A549 (cell line): ENCODE results near the gene TOPBP1. TPM values are rescaled to one million over a fixed set of nuclear protein-coding genes. Genes with fewer than 3 reads are reported as not detected.
"Not testable (repeated sequence)": the region's sequence is repeated elsewhere in the genome, so short reads cannot be mapped to it uniquely, and the experiment has no call there.

Source experiments
- ATAC-seq, 2 experiments: fragments of 200-7000 bp in 1 of 2; fragments of >200 bp in 1 of 2; cut with Nextera tagmentation in 1 of 2; cut with Tn5 transposase in 1 of 2; 3 replicates each; pipeline versions ENCODE4 v1.8.0 to v1.9.1; 2018 to 2020; ENCODE audit warnings: mild to moderate bottlenecking in 1 of 2, moderate library complexity in 1 of 2
- CTCF ChIA-PET: fragments of 300-600 bp; sonication (Branson Sonifier 250); formaldehyde crosslinking; extraction: SDS; loops from one replicate; lab custom pipeline; 2021; ENCODE audit warnings: antibody characterized with exemption, inconsistent platforms; lab: Yijun Ruan, JAX
- POLR2A ChIA-PET: fragments of 350-600 bp; formaldehyde crosslinking; extraction: SDS; loops from one replicate; lab custom pipeline; 2021; ENCODE audit warnings: antibody characterized with exemption, inconsistent platforms; lab: Yijun Ruan, JAX
- DNase-seq, 2 experiments: peaks; one replicate each; pipeline versions ENCODE4 v3.0.0 to v3.0.0-alpha.2; 2011 to 2016; ENCODE audit warnings: low read depth in 1 of 2, low spot score in 1 of 2
- FAIRE-seq: peaks from 2 replicates; lab custom pipeline; 2011; peaks lifted over from hg19 to GRCh38; lab: Jason Lieb, UNC
- H3K27ac ChIP-seq, 2 experiments: fragments of >200 bp; sonication (Bioruptor Twin); formaldehyde crosslinking; 3 replicates each; pipeline ENCODE4 v1.5.1; 2016 to 2017
- H3K4me1 ChIP-seq: fragments of >200 bp; sonication (Bioruptor Twin); formaldehyde crosslinking; 3 replicates; pipeline ENCODE4 v1.6.1; 2016
- H3K4me2 ChIP-seq: fragments of >200 bp; sonication (Bioruptor Twin); formaldehyde crosslinking; 3 replicates; pipeline ENCODE4 v1.6.1; 2016
- H3K4me3 ChIP-seq: fragments of >200 bp; sonication (Bioruptor Twin); formaldehyde crosslinking; 3 replicates; pipeline ENCODE4 v1.5.1; 2016
- H3K9me3 ChIP-seq: fragments of >200 bp; sonication (Bioruptor Twin); formaldehyde crosslinking; 3 replicates; pipeline ENCODE4 v1.6.1; 2016
- CBX2 ChIP-seq: fragments of 200-600 bp; sonication (generic); IDR thresholded peaks from 2 replicates; pipeline ENCODE4 v1.6.1; 2016; ENCODE audit warnings: low read depth, mild to moderate bottlenecking, borderline replicate concordance
- CHD4 ChIP-seq: fragments of 200-600 bp; sonication (generic); IDR thresholded peaks from 2 replicates; pipeline ENCODE4 v1.6.1; 2016; ENCODE audit warnings: antibody characterized with exemption, mild to moderate bottlenecking, borderline replicate concordance
- EP300 ChIP-seq, 2 experiments: fragments of >200 bp; sonication (Bioruptor Twin); formaldehyde crosslinking; IDR thresholded peaks; 2 replicates in 1 of 2; 3 replicates in 1 of 2; pipeline ENCODE4 v1.6.1; 2016 to 2017
- MYC ChIP-seq: IDR thresholded peaks from 2 replicates; pipeline ENCODE4 v1.6.1; 2012; ENCODE audit warnings: mild to moderate bottlenecking, inconsistent platforms, low read length, improper control_type of control experiment, borderline replicate concordance
- RCOR1 ChIP-seq: fragments of 150-350 bp; IDR thresholded peaks from 2 replicates; pipeline ENCODE4 v1.6.1; 2014; ENCODE audit warnings: antibody characterized with exemption, low read length, low read depth
- SMC3 ChIP-seq: fragments of >200 bp; sonication (Bioruptor Twin); formaldehyde crosslinking; IDR thresholded peaks from 3 replicates; pipeline ENCODE4 v1.6.1; 2018; ENCODE audit warnings: inconsistent platforms
- WGBS: methylation state at CpG from one replicate; pipeline ENCODE4 v1.1.6; 2017; ENCODE audit errors: missing lambda C conversion rate; 5-methylcytosine and 5-hydroxymethylcytosine counted together
- polyA plus RNA-seq, 4 experiments: library from polyadenylated mRNA; depleted of rRNA in 3 of 4; stranded (reverse); fragments of >200 nt; fragmentation: RNase III in 1 of 4; extraction: RNeasy Plus Mini Kit Qiagen cat#74134 plus additional on column Dnase treatment in 1 of 4; gene quantifications; 2 replicates in 3 of 4; 3 replicates in 1 of 4; pipeline ENCODE4 v1.2.3, GENCODE V29; 2011 to 2017
- small RNA-seq, 6 experiments: library from RNA; depleted of rRNA; stranded (forward); fragments of <200 nt; gene quantifications; one replicate each; pipeline ENCODE3, GENCODE V24; 2012
- TF ChIP-seq, protein P1 (sequence below): fragments of >200 bp; sonication (Bioruptor Twin); formaldehyde crosslinking; IDR thresholded peaks from 3 replicates; pipeline ENCODE4 v1.6.1; 2016
- TF ChIP-seq, protein P2 (sequence below): IDR thresholded peaks from 2 replicates; pipeline ENCODE4 v1.6.1; 2012; ENCODE audit warnings: low read depth, borderline replicate concordance

TOPBP1 gene
- polyA plus RNA-seq, 2 of the 4 experiments (the other 2 are of a cell fraction), result 32.6 to 56.2 TPM

DNA sequence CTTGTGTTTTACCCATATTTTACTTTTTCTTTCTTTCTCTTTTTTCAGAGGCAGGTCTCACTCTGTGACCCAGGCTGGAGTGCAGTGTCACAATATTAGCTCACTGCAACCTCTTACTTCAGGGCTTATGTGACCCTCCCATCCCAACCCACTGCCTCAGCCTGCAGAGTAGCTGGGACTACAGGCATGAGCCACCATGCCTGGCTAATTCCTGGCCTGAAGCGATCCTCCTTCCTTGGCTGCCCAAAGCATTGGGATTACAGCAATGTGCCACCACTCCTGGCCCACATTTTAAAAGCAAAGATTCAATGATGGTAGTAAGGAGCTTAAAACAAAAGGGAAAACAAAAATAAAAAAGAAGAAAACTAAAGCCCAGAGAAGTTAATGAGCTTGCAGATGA, 99.4 kb downstream of the TOPBP1 start (continued):
- no peak for TF ChIP-seq CBX2
- no peak for TF ChIP-seq RCOR1
- TF ChIP-seq, all 56 proteins: peak for 0

DNA sequence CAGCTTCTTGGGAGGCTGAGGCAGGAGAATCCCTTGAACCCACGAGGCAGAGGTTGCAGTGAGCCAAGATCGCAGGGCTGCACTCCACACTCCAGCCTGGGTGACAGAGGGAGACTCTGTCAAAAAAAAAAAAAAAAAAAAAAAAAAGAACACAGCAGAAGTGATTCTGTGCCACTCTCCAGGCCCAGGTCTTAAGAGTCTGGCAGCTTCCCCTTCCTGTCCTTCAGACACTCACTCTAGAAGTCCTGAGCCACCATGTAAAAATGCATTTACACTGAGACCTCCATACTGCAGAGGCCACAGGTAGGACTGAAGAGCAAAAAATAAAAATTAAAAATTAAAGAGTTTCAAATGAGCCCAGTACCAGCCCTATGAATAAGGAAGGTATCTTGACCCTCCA, 100.1 kb downstream of the TOPBP1 start:
- no peak for ATAC-seq
- Histone ChIP-seq H3K27ac (no peak overlapping the region), H3K4me2 (no peak overlapping the region), H3K4me3 (no peak overlapping the region), H3K9me3 (no peaks in the 10 kb centered on the region), H3K4me1 (no peaks in the 10 kb centered on the region)
- WGBS, result 46% methylated on average over 2 of the region's 2 CpGs
- TF ChIP-seq RCOR1 (no peak), SMC3 (no peak), EP300 (IDR thresholded peaks at IDR 0.05) (no peak), MYC (no peak), CHD4 (no peak)
- TF ChIP-seq, protein P1, sequence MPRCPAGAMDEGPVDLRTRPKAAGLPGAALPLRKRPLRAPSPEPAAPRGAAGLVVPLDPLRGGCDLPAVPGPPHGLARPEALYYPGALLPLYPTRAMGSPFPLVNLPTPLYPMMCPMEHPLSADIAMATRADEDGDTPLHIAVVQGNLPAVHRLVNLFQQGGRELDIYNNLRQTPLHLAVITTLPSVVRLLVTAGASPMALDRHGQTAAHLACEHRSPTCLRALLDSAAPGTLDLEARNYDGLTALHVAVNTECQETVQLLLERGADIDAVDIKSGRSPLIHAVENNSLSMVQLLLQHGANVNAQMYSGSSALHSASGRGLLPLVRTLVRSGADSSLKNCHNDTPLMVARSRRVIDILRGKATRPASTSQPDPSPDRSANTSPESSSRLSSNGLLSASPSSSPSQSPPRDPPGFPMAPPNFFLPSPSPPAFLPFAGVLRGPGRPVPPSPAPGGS, result no peak
- TF ChIP-seq, protein P2, sequence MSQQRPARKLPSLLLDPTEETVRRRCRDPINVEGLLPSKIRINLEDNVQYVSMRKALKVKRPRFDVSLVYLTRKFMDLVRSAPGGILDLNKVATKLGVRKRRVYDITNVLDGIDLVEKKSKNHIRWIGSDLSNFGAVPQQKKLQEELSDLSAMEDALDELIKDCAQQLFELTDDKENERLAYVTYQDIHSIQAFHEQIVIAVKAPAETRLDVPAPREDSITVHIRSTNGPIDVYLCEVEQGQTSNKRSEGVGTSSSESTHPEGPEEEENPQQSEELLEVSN, result no peak
- ChIA-PET CTCF (interaction anchor here (0.9 to 1.2 kb wide), 2 partner anchors 15 to 29 kb away, joined by 3 read pairs; no protein-coding TSS in a partner anchor), POLR2A (no interaction called here)
- no peak for DNase-seq
- FAIRE-seq, result no peak

DNA sequence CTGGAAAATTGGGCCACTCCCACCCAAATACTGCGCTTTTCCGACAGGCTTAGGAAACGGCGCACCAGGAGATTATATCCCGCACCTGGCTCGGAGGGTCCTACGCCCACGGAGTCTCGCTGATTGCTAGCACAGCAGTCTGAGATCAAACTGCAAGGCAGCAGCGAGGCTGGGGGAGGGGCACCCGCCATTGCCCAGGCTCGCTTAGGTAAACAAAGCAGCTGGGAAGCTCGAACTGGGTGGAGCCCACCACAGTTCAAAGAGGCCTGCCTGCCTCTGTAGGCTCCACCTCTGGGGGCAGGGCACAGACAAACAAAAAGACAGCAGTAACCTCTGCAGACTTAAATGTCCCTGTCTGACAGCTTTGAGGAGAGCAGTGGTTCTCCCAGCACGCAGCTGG, 110.2 kb downstream of the TOPBP1 start:
- FAIRE-seq, H3K9me3 ChIP-seq, H3K4me3 ChIP-seq, H3K27ac ChIP-seq, DNase-seq, H3K4me2 ChIP-seq, ATAC-seq, POLR2A ChIA-PET: not testable (repeated sequence)
- H3K4me1 ChIP-seq, result peaks cover 20% of the 10 kb centered on the region
- CTCF ChIA-PET, result interaction anchor here (1.4 kb wide), 1 partner anchor 27 kb away, joined by 3 read pairs; no protein-coding TSS in a partner anchor
- WGBS, result 33% methylated on average over 3 of the region's 14 CpGs

Small RNA genes within 50 kb of the gene (small RNA-seq; reads per million reads assigned to genes)
- gene RF00438 (0 reads per million in 6 experiments), gene RNA5SP140 (0 reads per million in 6 experiments), gene RNU6-678P (0 reads per million in 6 experiments)

Other genes with a start within 250 kb of the TOPBP1 start
- 94.0 and 120 TPM in 2 replicates for gene CDV3, start 88.3 kb downstream of the TOPBP1 start, polyA plus RNA-seq (2011; rRNA removed)
- 101 to 114 TPM (median 104 TPM) in 3 replicates for gene CDV3, start 88.3 kb downstream of the TOPBP1 start, polyA plus RNA-seq (2017; fragmentation: RNase III; extraction: RNeasy Plus Mini Kit Qiagen cat#74134 plus additional on column Dnase treatment)
- gene TF, start 84.5 kb upstream of the TOPBP1 start, polyA plus RNA-seq (2011; rRNA removed), result 10.5 and 16.1 TPM in 2 replicates
- 0.45 to 2.0 TPM (median 0.53 TPM) in 3 replicates for gene TF, start 84.5 kb upstream of the TOPBP1 start, polyA plus RNA-seq (2017; fragmentation: RNase III; extraction: RNeasy Plus Mini Kit Qiagen cat#74134 plus additional on column Dnase treatment)
- 61.8 and 64.6 TPM in 2 replicates for gene SRPRB, start 143.9 kb upstream of the TOPBP1 start, polyA plus RNA-seq (2011; rRNA removed)
- gene SRPRB, start 143.9 kb upstream of the TOPBP1 start, polyA plus RNA-seq (2017; fragmentation: RNase III; extraction: RNeasy Plus Mini Kit Qiagen cat#74134 plus additional on column Dnase treatment), result 41.9 to 54.7 TPM (median 45.6 TPM) in 3 replicates
- gene RAB6B, start 233.9 kb upstream of the TOPBP1 start, polyA plus RNA-seq (2011; rRNA removed), result 2.5 and 3.7 TPM in 2 replicates
- 2.4 to 3.4 TPM (median 2.6 TPM) in 3 replicates for gene RAB6B, start 233.9 kb upstream of the TOPBP1 start, polyA plus RNA-seq (2017; fragmentation: RNase III; extraction: RNeasy Plus Mini Kit Qiagen cat#74134 plus additional on column Dnase treatment)